HG03039 (cell line): ENCODE results near the gene NOB1.
"Not testable (repeated sequence)": the region's sequence is repeated elsewhere in the genome, so short reads cannot be mapped to it uniquely, and the experiment has no call there.

Source experiments
- ATAC-seq: cut with Tn5 transposase; IDR thresholded peaks from one replicate; pipeline ENCODE4 v1.9.1; 2021; ENCODE audit warnings: mild to moderate bottlenecking, moderate library complexity; ENCODE audit not compliant: unreplicated experiment

Gene NOB1

GRCh38 chr16:69761983-69762813 lies 7.5 kb upstream of the NOB1 start, which contains the start of gene WWP2:
WWP2 (plus strand) TSS chr16:69762332; CDS start chr16:69787011, 24,679 bp downstream.
- peak; percentile 78 for ATAC-seq

- not testable (repeated sequence) for ATAC-seq
Measured at GRCh38 chr16:69757375-69757774, 2.6 kb upstream of the NOB1 start.

GRCh38 chr16:69756705-69757104 lies 2.0 kb upstream of the NOB1 start:
- no peak for ATAC-seq

GRCh38 chr16:69754143-69754468 lies 620 bp downstream of the NOB1 start:
- ATAC-seq, result no peak

GRCh38 chr16:69748694-69749345 lies 5.9 kb downstream of the NOB1 start:
- ATAC-seq, result no peak

- ATAC-seq, result no peak
Measured at GRCh38 chr16:69747115-69747514, 7.6 kb downstream of the NOB1 start.

- ATAC-seq, result no peak
Measured at GRCh38 chr16:69745959-69746358, 8.8 kb downstream of the NOB1 start.

GRCh38 chr16:69745232-69745612 lies 9.5 kb downstream of the NOB1 start:
- ATAC-seq, result no peak

GRCh38 chr16:69744363-69745231 lies 10.1 kb downstream of the NOB1 start:
- ATAC-seq, result no peak

- ATAC-seq, result no peak
Measured at GRCh38 chr16:69741951-69742904, 12.5 kb downstream of the NOB1 start.

GRCh38 chr16:69741519-69741918 lies 13.2 kb downstream of the NOB1 start:
- ATAC-seq, result no peak

GRCh38 chr16:69732101-69732500 lies 22.6 kb downstream of the NOB1 start:
- ATAC-seq, result no peak

GRCh38 chr16:69731280-69731679 lies 23.4 kb downstream of the NOB1 start:
- ATAC-seq, result not testable (repeated sequence)

GRCh38 chr16:69729030-69729429 lies 25.7 kb downstream of the NOB1 start:
- not testable (repeated sequence) for ATAC-seq

- ATAC-seq, result no peak
Measured at GRCh38 chr16:69727916-69728270, 26.8 kb downstream of the NOB1 start.

- ATAC-seq, result peak; percentile 94
Measured at GRCh38 chr16:69726313-69727060, 28.2 kb downstream of the NOB1 start, which contains the start of gene NQO1. NQO1 (minus strand) TSS chr16:69726560; CDS start chr16:69726439, 121 bp downstream.

GRCh38 chr16:69725480-69726312 lies 29.0 kb downstream of the NOB1 start:
- ATAC-seq, result no peak

- no peak for ATAC-seq
Measured at GRCh38 chr16:69724981-69725479, 29.7 kb downstream of the NOB1 start.
